ENCODE measurements around the gene AMDHD2.

The AMDHD2 gene

GRCh38 chr16:2500430-2500917 lies 19.7 kb upstream of the AMDHD2 start:
- no peak for DNase-seq

GRCh38 chr16:2500918-2501750 lies 19.0 kb upstream of the AMDHD2 start:
- DNase-seq, result peak; percentile 69

- no peak for DNase-seq
Observed at GRCh38 chr16:2501946-2502895, 17.9 kb upstream of the AMDHD2 start.

GRCh38 chr16:2505695-2506094 lies 14.5 kb upstream of the AMDHD2 start:
- DNase-seq, result no peak

GRCh38 chr16:2507052-2507659 lies 13.0 kb upstream of the AMDHD2 start:
- no peak for DNase-seq

GRCh38 chr16:2507665-2508064 lies 12.5 kb upstream of the AMDHD2 start:
- DNase-seq, result no peak

DNA sequence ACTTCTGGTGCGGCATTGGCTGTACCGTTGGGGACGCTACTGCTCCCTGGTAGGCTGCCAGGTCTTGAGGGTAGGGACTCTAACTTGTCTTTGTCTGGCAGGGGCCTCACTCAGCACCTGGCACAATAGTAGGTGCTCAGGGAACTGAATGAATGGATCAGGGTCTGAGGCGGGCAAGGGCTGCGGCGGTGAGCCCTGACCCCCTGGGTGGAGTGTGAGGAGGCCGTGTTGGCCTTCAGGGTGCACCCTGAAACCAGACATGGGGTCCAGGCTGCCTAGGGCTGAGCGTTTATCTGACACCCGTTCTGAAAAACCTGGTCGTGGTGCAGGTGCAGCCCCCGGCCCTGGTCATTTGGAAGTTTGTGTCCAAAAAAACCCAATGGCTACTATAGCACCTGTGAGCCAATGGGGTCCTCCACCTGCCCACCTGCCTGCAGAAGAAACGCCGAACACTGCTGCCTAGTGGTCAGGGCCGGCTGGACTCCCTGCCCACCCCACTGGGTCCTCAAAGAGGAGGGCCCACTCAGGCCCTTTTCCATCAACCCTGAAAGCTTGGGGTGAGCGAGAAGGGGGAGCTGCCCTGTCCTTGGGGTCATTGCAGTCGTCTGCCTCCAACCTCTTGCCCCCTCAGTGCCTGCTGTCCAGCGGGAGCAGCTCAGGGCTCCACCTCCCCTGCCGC lies 11.3 kb upstream of the AMDHD2 start:
- DNase-seq, result no peak

DNA sequence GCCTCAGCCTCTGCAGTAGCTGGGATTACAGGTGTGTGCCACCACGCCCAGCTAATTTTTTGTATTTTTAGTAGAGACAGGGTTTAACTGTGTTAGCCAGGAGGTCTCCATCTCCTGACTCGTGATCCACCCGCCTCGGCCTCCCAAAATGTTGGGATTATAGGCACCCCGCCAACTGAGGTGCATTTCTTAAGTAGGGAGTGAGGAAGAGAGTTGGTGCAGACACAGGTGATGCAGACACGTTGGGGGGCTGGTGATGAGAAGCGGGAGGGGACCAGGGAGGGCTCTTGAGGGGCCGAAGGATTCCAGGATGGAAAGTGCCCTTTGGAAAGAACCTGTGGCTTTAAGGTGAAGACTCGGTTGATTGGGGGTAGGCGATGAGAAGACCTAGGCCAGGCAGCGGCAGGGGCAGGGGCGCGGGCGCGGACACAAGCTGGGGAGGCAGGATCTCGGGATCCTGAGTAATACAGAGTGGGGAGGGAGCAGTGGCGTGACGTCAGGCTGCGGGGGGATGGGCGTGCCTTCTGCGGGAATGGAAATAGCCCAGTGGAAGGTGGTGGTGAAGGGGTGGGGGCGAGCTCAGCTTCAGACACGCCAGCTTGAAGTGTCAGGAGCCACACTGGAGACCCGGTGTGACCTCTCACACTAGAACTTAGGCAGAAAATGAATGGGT lies 8.9 kb upstream of the AMDHD2 start:
- no peak for DNase-seq

GRCh38 chr16:2511996-2512734 lies 8.0 kb upstream of the AMDHD2 start:
- no peak for DNase-seq

DNA sequence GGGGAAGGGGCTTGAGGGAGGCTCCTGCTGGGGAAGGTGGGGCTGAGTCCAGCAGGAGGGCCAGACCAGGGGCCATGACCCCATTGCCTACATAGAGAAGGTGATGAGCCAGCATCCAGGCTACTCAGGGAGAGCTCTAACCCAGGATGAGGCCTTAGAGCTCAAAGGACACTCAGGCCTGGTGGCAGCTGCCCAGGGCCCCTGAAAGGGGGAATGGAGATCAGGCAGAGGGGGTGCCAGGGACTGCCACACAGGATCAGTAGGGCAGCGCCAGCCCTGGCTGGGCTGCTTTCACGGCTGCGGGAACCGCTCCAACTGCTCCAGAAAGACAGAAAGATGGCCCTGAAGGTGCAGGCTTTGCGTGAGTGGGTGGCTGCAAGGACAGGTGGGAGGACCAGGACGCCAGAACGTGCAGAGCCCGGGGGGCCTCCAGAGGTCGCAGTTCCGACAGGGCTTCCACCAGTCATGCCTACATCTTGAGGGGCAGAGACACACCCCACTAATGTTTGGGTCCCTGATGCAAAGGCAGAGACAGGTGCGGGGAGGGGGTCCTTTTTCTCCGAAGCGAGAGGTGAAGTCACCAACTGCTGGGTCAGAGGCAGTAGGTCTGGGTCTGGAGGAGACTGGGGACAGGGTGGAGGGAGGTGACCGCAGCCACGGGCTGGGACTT lies 7.3 kb upstream of the AMDHD2 start:
- DNase-seq, result peak; percentile 14

GRCh38 chr16:2513405-2514332 lies 6.5 kb upstream of the AMDHD2 start, which contains the start of gene ATP6V0C:
ATP6V0C (plus strand) TSS chr16:2513952; CDS start chr16:2514104, 152 bp downstream.
- peak; percentile 84 for DNase-seq

GRCh38 chr16:2514333-2515179 lies 5.6 kb upstream of the AMDHD2 start:
- DNase-seq, result no peak

GRCh38 chr16:2515180-2515851 lies 4.9 kb upstream of the AMDHD2 start:
- DNase-seq, result no peak

GRCh38 chr16:2516391-2517240 lies 3.6 kb upstream of the AMDHD2 start:
- DNase-seq, result no peak

DNA sequence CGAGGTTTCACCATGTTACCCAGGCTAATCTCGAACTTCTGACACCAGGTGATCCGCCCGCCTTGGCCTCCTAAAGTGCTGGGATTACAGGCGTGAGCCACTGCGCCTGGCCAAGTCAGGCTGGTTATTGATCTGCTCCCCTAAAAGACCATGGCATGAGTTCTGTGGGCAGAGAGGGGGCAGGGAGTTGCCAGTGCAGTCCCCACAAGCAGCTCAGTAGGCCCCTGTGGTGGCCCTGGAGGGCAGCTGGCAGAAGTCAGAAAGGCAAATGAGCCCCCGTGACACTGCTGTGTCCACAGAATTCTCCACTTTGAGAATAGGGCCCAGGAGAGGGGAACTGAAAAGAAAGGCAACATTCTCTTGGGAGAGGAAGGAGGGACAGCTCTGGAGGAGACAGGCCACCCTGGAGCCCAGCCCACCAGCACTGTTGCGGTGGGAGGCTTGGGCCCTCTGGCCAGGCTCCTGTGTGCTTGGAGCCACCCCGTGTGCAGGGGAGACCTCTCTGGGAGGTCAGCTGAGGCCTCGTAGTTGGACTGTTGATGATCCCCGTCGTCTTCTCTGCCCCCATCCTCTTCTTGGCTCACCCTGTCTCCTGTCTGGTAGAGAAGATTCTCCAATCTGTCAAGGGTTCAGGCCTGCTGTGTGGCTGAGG lies 2.1 kb upstream of the AMDHD2 start:
- no peak for DNase-seq

Data from NCI-H510A treated with DMSO at 0.1 percent for 48 hours (cell line).